ENCODE measurements around the gene PDE6A. TPM values are rescaled to one million over a fixed set of nuclear protein-coding genes. Genes with fewer than 3 reads are reported as not detected.

The PDE6A gene
- total and polyA plus RNA-seq, 2 of the 13 experiments (the other 11 are each of a cell fraction or from before 2014, with no cell fraction given) = 0.01 TPM; not detected in 1

- TF ChIP-seq ATF6 (CRISPR knock-in tag; conservative IDR thresholded peaks at IDR 0.05) = no peak
Observed at GRCh38 chr5:149954798-149955197, 10.2 kb upstream of the PDE6A start (continued).

GRCh38 chr5:149953436-149954121 is 9.0 kb upstream of the PDE6A start:
- H3K4me3 ChIP-seq (replicated peaks in 1 of 3; ENCODE audit: insufficient read depth in 1 of 3, low read depth in 2 of 3, low read length in 3 of 3) = no peak overlapping the region
- no TSS peak for BruUV-seq (replicated peaks)
- H2AFZ ChIP-seq (ENCODE audit: low read length) = no peak overlapping the region
- 0 out of 5 replicates have a peak, but pooled peaks cover 0 to 1% of the 10 kb centered on the region in 2 experiments for H3K27me3 ChIP-seq (ENCODE audit: control insufficient read depth in 1 of 2, insufficient read depth in 2 of 2, low read length in 2 of 2)
- no peaks in the 10 kb centered on the region for H3K9me3 ChIP-seq (ENCODE audit: low read length)
- H4K20me1 ChIP-seq (ENCODE audit: insufficient read depth, low read length) = no peaks in the 10 kb centered on the region
- ATAC-seq (no peak), FAIRE-seq (no peak), DNase-seq (ENCODE audit: low spot score) (no peak)
- 61% methylated on average over 9 of the region's 9 CpGs for WGBS (ENCODE audit: low lambda C conversion rate)
- no peak overlapping the region for H3K27ac ChIP-seq (ENCODE audit: extremely low read length, insufficient read depth, low read length)
- intact Hi-C loops (cut with micrococcal nuclease; ENCODE audit: unreplicated experiment) = no loop called here
- H3K4me2 ChIP-seq (ENCODE audit: low read depth, low read length) = no peak overlapping the region
- H3K36me3 ChIP-seq (replicated peaks in 1 of 2; ENCODE audit: control insufficient read depth in 1 of 2, insufficient read depth in 2 of 2, low read length in 2 of 2) = no peaks in the 10 kb centered on the region
- ChIA-PET POLR2A (interaction anchor here (0.5 kb wide), 1 partner anchor 359 kb away, joined by 3 read pairs; no protein-coding TSS in a partner anchor), CTCF (ENCODE audit: low intra/inter-chr PET ratio, low total read pairs) (no interaction called here)
- H3K4me1 ChIP-seq (ENCODE audit: insufficient read depth, low read length) = peaks cover 29% of the 10 kb centered on the region
- no peak overlapping the region for H3K9ac ChIP-seq (ENCODE audit: insufficient read depth, low read depth, low read length)
- in situ Hi-C loops (cut with HindIII; ENCODE audit: extremely low pct_ligation_motif_present, low pct_unique_long_range_greater_than_20kb) = loop anchor here (5.0 kb wide), 1 partner anchor 34 kb away; no protein-coding TSS in a partner anchor
- no peaks in the 10 kb centered on the region for H3K79me2 ChIP-seq (ENCODE audit: insufficient read depth, low read length)
- no peak for TF ChIP-seq ZFP36L2 (CRISPR knock-in tag; IDR thresholded peaks at IDR 0.05)
- no peak for TF ChIP-seq ZNF329 (CRISPR knock-in tag; IDR thresholded peaks at IDR 0.05; ENCODE audit: low read depth)
- TF ChIP-seq ZNF232 (CRISPR knock-in tag; IDR thresholded peaks at IDR 0.05; ENCODE audit: borderline replicate concordance) = no peak
- no peak for TF ChIP-seq ZNF639 (CRISPR knock-in tag; conservative IDR thresholded peaks at IDR 0.05)
- TF ChIP-seq DRAP1 (CRISPR knock-in tag; IDR thresholded peaks at IDR 0.05) = no peak
- TF ChIP-seq CERS6 (CRISPR knock-in tag; IDR thresholded peaks at IDR 0.05) = no peak
- no peak for TF ChIP-seq SNAPC4 (CRISPR knock-in tag; IDR thresholded peaks at IDR 0.05)
- no peak for TF ChIP-seq KLF11 (CRISPR knock-in tag; IDR thresholded peaks at IDR 0.05)
- TF ChIP-seq ZFP36L1 (CRISPR knock-in tag; IDR thresholded peaks at IDR 0.05) = no peak
- no peak for TF ChIP-seq GABPA (IDR thresholded peaks at IDR 0.05; ENCODE audit: low read depth, low read length)
- no peak for TF ChIP-seq GABPA (CRISPR knock-in tag; IDR thresholded peaks at IDR 0.05; ENCODE audit: low read depth)
